GM23338 (cell line): Measurements from ENCODE around the gene FANCC. TPM values are rescaled to one million over a fixed set of nuclear protein-coding genes. Genes with fewer than 3 reads are reported as not detected.

Experiments used
- ATAC-seq: fragments of 200-7000 bp; cut with Tn5 transposase; 3 replicates; pipeline ENCODE4 v1.9.1; 2020
- DNase-seq: peaks from one replicate; pipeline ENCODE4 v3.0.0-alpha.2; 2015; ENCODE audit warnings: low spot score
- H2AFZ ChIP-seq: fragments of 200-600 bp; sonication (generic); 2 replicates; pipeline ENCODE4 v1.8.0; 2016; ENCODE audit warnings: antibody characterized with exemption, mild to moderate bottlenecking, moderate library complexity
- H3F3A ChIP-seq: fragments of 200-600 bp; sonication (generic); replicated peaks from 2 replicates; pipeline ENCODE4 v1.8.0; 2017; ENCODE audit warnings: antibody characterized with exemption, mixed run types, low read depth
- H3K27ac ChIP-seq: fragments of 200-600 bp; sonication (generic); 2 replicates; pipeline ENCODE4 v1.6.1; 2016; ENCODE audit warnings: low read depth
- H3K27me3 ChIP-seq: fragments of 200-600 bp; sonication (generic); 2 replicates; pipeline ENCODE4 v1.8.0; 2016; ENCODE audit warnings: mild to moderate bottlenecking, mixed run types, moderate library complexity; ENCODE audit not compliant: insufficient read depth
- H3K36me3 ChIP-seq: fragments of 200-600 bp; sonication (generic); 2 replicates; pipeline ENCODE4 v1.8.0; 2016; ENCODE audit warnings: mild to moderate bottlenecking; ENCODE audit not compliant: insufficient read depth
- H3K4me1 ChIP-seq: fragments of 200-600 bp; sonication (generic); 2 replicates; pipeline ENCODE4 v1.8.0; 2016; ENCODE audit warnings: mild to moderate bottlenecking, moderate library complexity; ENCODE audit not compliant: insufficient read depth
- H3K4me2 ChIP-seq: fragments of 200-600 bp; sonication (generic); 2 replicates; pipeline ENCODE4 v1.7.1; 2017; ENCODE audit warnings: mixed run types
- H3K4me3 ChIP-seq: fragments of 200-600 bp; sonication (generic); 2 replicates; pipeline ENCODE4 v1.6.1; 2016; ENCODE audit warnings: mixed run types
- H3K79me2 ChIP-seq: fragments of 200-600 bp; sonication (generic); replicated peaks from 2 replicates; pipeline ENCODE4 v1.8.0; 2017; ENCODE audit warnings: mild to moderate bottlenecking; ENCODE audit not compliant: insufficient read depth
- H3K9me2 ChIP-seq: fragments of 200-600 bp; sonication (generic); 2 replicates; pipeline ENCODE4 v1.8.0; 2017; ENCODE audit not compliant: insufficient read depth
- H4K20me1 ChIP-seq: fragments of 200-600 bp; sonication (generic); replicated peaks from 2 replicates; pipeline ENCODE4 v1.8.0; 2017; ENCODE audit warnings: mild to moderate bottlenecking; ENCODE audit not compliant: insufficient read depth
- H3K27ac Mint-ChIP-seq: 2 replicates; pipeline ENCODE4 v1.8.0; 2020; ENCODE audit warnings: inconsistent platforms, mild to moderate bottlenecking, moderate library complexity, mixed read lengths
- H3K27me3 Mint-ChIP-seq: 3 replicates; pipeline ENCODE4 v1.8.0; 2022; ENCODE audit warnings: low read depth, mild to moderate bottlenecking, moderate library complexity, mixed read lengths, inconsistent platforms; ENCODE audit not compliant: insufficient read depth, poor library complexity
- H3K36me3 Mint-ChIP-seq: 3 replicates; pipeline ENCODE4 v1.8.0; 2021; ENCODE audit warnings: low read depth, mild to moderate bottlenecking, inconsistent platforms, moderate library complexity, mixed read lengths
- H3K4me1 Mint-ChIP-seq: 3 replicates; pipeline ENCODE4 v1.8.0; 2020; ENCODE audit warnings: mild to moderate bottlenecking, inconsistent platforms, mixed read lengths
- H3K4me3 Mint-ChIP-seq: 3 replicates; pipeline ENCODE4 v1.8.0; 2021; ENCODE audit warnings: moderate library complexity, mild to moderate bottlenecking, inconsistent platforms, mixed read lengths
- H3K9me3 Mint-ChIP-seq: 3 replicates; pipeline ENCODE4 v1.8.0; 2020; ENCODE audit warnings: moderate library complexity, mild to moderate bottlenecking, inconsistent platforms, mixed read lengths
- CREB1 ChIP-seq: fragments of 250-450 bp; sonication (Bioruptor Pico); IDR thresholded peaks from 2 replicates; pipeline ENCODE4 v1.5.0; 2020; ENCODE audit warnings: low read depth, mild to moderate bottlenecking, moderate library complexity
- CTCF ChIP-seq, 2 experiments: fragments of 200-600 bp in 1 of 2; sonication (generic) in 1 of 2; conservative IDR thresholded peaks; 2 replicates each; pipeline versions ENCODE4 v1.5.1 to v1.6.1; 2016 to 2017; ENCODE audit warnings: antibody characterized with exemption in 2 of 2, low read depth in 2 of 2, mild to moderate bottlenecking in 2 of 2, moderate library complexity in 1 of 2
- ETS1 ChIP-seq: IDR thresholded peaks from 2 replicates; pipeline ENCODE4 v1.6.1; 2016; ENCODE audit warnings: antibody characterized with exemption
- EZH2 ChIP-seq: fragments of 200-600 bp; sonication (generic); IDR thresholded peaks from one replicate; pipeline ENCODE4 v1.8.0; 2017; ENCODE audit warnings: antibody characterized with exemption, mild to moderate bottlenecking, low read depth; ENCODE audit not compliant: unreplicated experiment
- EZH2phosphoT487 ChIP-seq: fragments of 200-600 bp; sonication (generic); IDR thresholded peaks from one replicate; pipeline ENCODE4 v1.8.1; 2018; ENCODE audit warnings: antibody characterized with exemption; ENCODE audit not compliant: unreplicated experiment
- JUNB ChIP-seq: IDR thresholded peaks from one replicate; pipeline ENCODE4 v1.6.1; 2016; ENCODE audit warnings: antibody characterized with exemption; ENCODE audit not compliant: unreplicated experiment
- NANOG ChIP-seq: IDR thresholded peaks from 2 replicates; pipeline ENCODE4 v1.6.1; 2016; ENCODE audit warnings: antibody characterized with exemption, borderline replicate concordance
- REST ChIP-seq: IDR thresholded peaks from one replicate; pipeline ENCODE4 v1.6.1; 2018; ENCODE audit warnings: antibody characterized with exemption; ENCODE audit not compliant: unreplicated experiment
- STAT1 ChIP-seq: IDR thresholded peaks from one replicate; pipeline ENCODE4 v1.6.1; 2016; ENCODE audit warnings: antibody characterized with exemption; ENCODE audit not compliant: unreplicated experiment
- ZNF114 ChIP-seq: fragments of 250-450 bp; sonication (Bioruptor Pico); IDR thresholded peaks from 2 replicates; pipeline ENCODE4 v1.5.0; 2020; ENCODE audit warnings: mild to moderate bottlenecking, moderate library complexity
- ZNF331 ChIP-seq: fragments of 250-450 bp; sonication (Bioruptor Pico); IDR thresholded peaks from 2 replicates; pipeline ENCODE4 v1.5.0; 2020; ENCODE audit warnings: low read depth, mild to moderate bottlenecking, moderate library complexity
- polyA plus RNA-seq: library from polyadenylated mRNA; unstranded; fragments of >200 nt; fragmentation: Nextera tagmentation; extraction: Ambion mirVana; gene quantifications from 2 replicates; pipeline ENCODE4 v1.2.1, GENCODE V29; 2016
- total RNA-seq: library from RNA; depleted of rRNA; stranded (reverse); fragments of >200 nt; shearing (Covaris generic); gene quantifications from 2 replicates; pipeline ENCODE4 v1.2.3, GENCODE V29; 2014

The FANCC gene
- total and polyA plus RNA-seq, 2 experiments from 2014 or later, result 7.8 to 18.1 TPM

GRCh38 chr9:95264954-95265615 is 52.4 kb downstream of the FANCC start:
- H3K36me3 Mint-ChIP-seq, result no peaks in the 10 kb centered on the region
- H3K4me1 Mint-ChIP-seq, result peaks cover 30% of the 10 kb centered on the region
- no peak overlapping the region for H3K4me3 Mint-ChIP-seq
- ATAC-seq, result peak; percentile 18; the same call in 1 of the 3 replicates
- TF ChIP-seq CTCF (conservative IDR thresholded peaks at IDR 0.05; ENCODE audit: low read depth in 2 of 2), result peak; percentile 41 to 49
- no peak for TF ChIP-seq CREB1
- TF ChIP-seq EZH2, result no peak
- no peak overlapping the region for H3K4me3 ChIP-seq
- DNase-seq, result peak; percentile 61
- H3K4me1 ChIP-seq, result peaks cover 16% of the 10 kb centered on the region
- 0 out of 2 replicates have a peak, but pooled peaks cover 2% of the 10 kb centered on the region for H4K20me1 ChIP-seq
- H3F3A ChIP-seq, result no peaks in the 10 kb centered on the region
- H3K27me3 ChIP-seq, result no peaks in the 10 kb centered on the region
- H3K9me3 Mint-ChIP-seq, result no peaks in the 10 kb centered on the region
- no peaks in the 10 kb centered on the region for H3K27me3 Mint-ChIP-seq
- no peak overlapping the region for H2AFZ ChIP-seq
- no peaks in the 10 kb centered on the region for H3K79me2 ChIP-seq
- no peak overlapping the region for H3K27ac ChIP-seq
- H3K4me2 ChIP-seq, result no peak overlapping the region
- H3K36me3 ChIP-seq, result no peaks in the 10 kb centered on the region
- peak overlapping the region; percentile 68; the same call in 1 of the 2 replicates for H3K27ac Mint-ChIP-seq
- no peaks in the 10 kb centered on the region for H3K9me2 ChIP-seq

GRCh38 chr9:95261890-95262289 is 55.6 kb downstream of the FANCC start:
- Histone ChIP-seq H3K79me2 (peaks cover 22% of the 10 kb centered on the region), H4K20me1 (no peaks in the 10 kb centered on the region), H3K27me3 (no peaks in the 10 kb centered on the region), H3K9me2 (no peaks in the 10 kb centered on the region), H3K27ac (no peak overlapping the region), H3K4me1 (peaks cover 5% of the 10 kb centered on the region; the same call in 1 of the 2 replicates), H3K4me2 (no peak overlapping the region), H2AFZ (no peak overlapping the region), H3K4me3 (no peak overlapping the region), H3F3A (no peaks in the 10 kb centered on the region), H3K36me3 (no peaks in the 10 kb centered on the region)
- peaks cover 3% of the 10 kb centered on the region for H3K27me3 Mint-ChIP-seq
- peaks cover 17% of the 10 kb centered on the region for H3K4me1 Mint-ChIP-seq
- H3K36me3 Mint-ChIP-seq, result no peaks in the 10 kb centered on the region
- ATAC-seq, result no peak
- H3K27ac Mint-ChIP-seq, result no peak overlapping the region
- no peak for DNase-seq
- H3K9me3 Mint-ChIP-seq, result no peaks in the 10 kb centered on the region
- no peak overlapping the region for H3K4me3 Mint-ChIP-seq
- TF ChIP-seq EZH2phosphoT487 (no peak), ZNF114 (CRISPR knock-in tag) (no peak), ZNF331 (CRISPR knock-in tag) (no peak), CREB1 (no peak), REST (no peak), JUNB (no peak), ETS1 (no peak), NANOG (no peak), STAT1 (no peak)
